BLaER1 (cell line): ENCODE measurements around the gene RCE1.
A peak's percentile ranks its signal among the peaks of the same experiment; 100 is the strongest.
"Not testable (repeated sequence)": the region's sequence is repeated elsewhere in the genome, so short reads cannot be mapped to it uniquely, and the experiment has no call there.

Experiments used
- H3K27ac ChIP-seq: shearing (Covaris generic); formaldehyde crosslinking; 2 replicates; pipeline ENCODE4 v1.8.1; 2022
- H3K27me3 ChIP-seq: shearing (Covaris generic); formaldehyde crosslinking; 2 replicates; pipeline ENCODE4 v1.8.1; 2022
- H3K36me3 ChIP-seq: shearing (Covaris generic); formaldehyde crosslinking; 2 replicates; pipeline ENCODE4 v1.8.1; 2022
- H3K4me1 ChIP-seq: shearing (Covaris generic); formaldehyde crosslinking; 2 replicates; pipeline ENCODE4 v1.8.1; 2022
- H3K4me2 ChIP-seq: shearing (Covaris generic); formaldehyde crosslinking; 2 replicates; pipeline ENCODE4 v1.8.1; 2022
- H3K4me3 ChIP-seq: shearing (Covaris generic); formaldehyde crosslinking; 2 replicates; pipeline ENCODE4 v1.8.1; 2022
- H3K9ac ChIP-seq: shearing (Covaris generic); formaldehyde crosslinking; 2 replicates; pipeline ENCODE4 v1.8.1; 2022
- H3K9me3 ChIP-seq: shearing (Covaris generic); formaldehyde crosslinking; 2 replicates; pipeline ENCODE4 v1.8.1; 2022
- H4K20me1 ChIP-seq: shearing (Covaris generic); formaldehyde crosslinking; 2 replicates; pipeline ENCODE4 v1.8.1; 2022
- Cebpa-rat ChIP-seq: shearing (Covaris generic); IDR thresholded peaks from 2 replicates; pipeline ENCODE4 v1.8.1; 2022

RCE1 gene

GRCh38 chr11:66820901-66821300, 22.3 kb upstream of the RCE1 start:
- no peaks in the 10 kb centered on the region for H3K4me1 ChIP-seq
- no peak overlapping the region for H3K27ac ChIP-seq
- no peak for TF ChIP-seq Cebpa-rat
- H3K4me3 ChIP-seq, result no peak overlapping the region
- H3K27me3 ChIP-seq, result no peaks in the 10 kb centered on the region
- peaks cover 11% of the 10 kb centered on the region; the same call in 1 of the 2 replicates for H3K36me3 ChIP-seq
- H3K4me2 ChIP-seq, result no peak overlapping the region
- no peaks in the 10 kb centered on the region for H4K20me1 ChIP-seq
- no peaks in the 10 kb centered on the region for H3K9me3 ChIP-seq
- no peak overlapping the region for H3K9ac ChIP-seq

GRCh38 chr11:66823700-66824099, 19.5 kb upstream of the RCE1 start:
- no peak overlapping the region for H3K27ac ChIP-seq
- H3K4me3 ChIP-seq, result no peak overlapping the region
- no peak for TF ChIP-seq Cebpa-rat
- no peaks in the 10 kb centered on the region for H3K4me1 ChIP-seq
- no peak overlapping the region for H3K9ac ChIP-seq
- H3K9me3 ChIP-seq, result no peaks in the 10 kb centered on the region
- no peaks in the 10 kb centered on the region for H4K20me1 ChIP-seq
- H3K4me2 ChIP-seq, result no peak overlapping the region
- no peaks in the 10 kb centered on the region for H3K27me3 ChIP-seq
- H3K36me3 ChIP-seq, result peaks cover 11% of the 10 kb centered on the region; the same call in 1 of the 2 replicates

- H3K36me3 ChIP-seq, result peaks cover 17% of the 10 kb centered on the region; the same call in 1 of the 2 replicates
- not testable (repeated sequence) for H3K27ac ChIP-seq, H3K4me3 ChIP-seq, H3K27me3 ChIP-seq, H4K20me1 ChIP-seq, H3K9me3 ChIP-seq, H3K9ac ChIP-seq, H3K4me1 ChIP-seq, H3K4me2 ChIP-seq
Observed at GRCh38 chr11:66824573-66824972, 18.7 kb upstream of the RCE1 start.

- TF ChIP-seq Cebpa-rat, result no peak
- peaks cover 29% of the 10 kb centered on the region for H3K36me3 ChIP-seq
- H3K4me2 ChIP-seq, result no peak overlapping the region
- no peaks in the 10 kb centered on the region for H3K27me3 ChIP-seq
- H3K27ac ChIP-seq, result no peak overlapping the region
- H3K9ac ChIP-seq, result no peak overlapping the region
- no peaks in the 10 kb centered on the region for H3K9me3 ChIP-seq
- peaks cover 10% of the 10 kb centered on the region; the same call in 1 of the 2 replicates for H3K4me1 ChIP-seq
- peaks cover 18% of the 10 kb centered on the region for H4K20me1 ChIP-seq
- H3K4me3 ChIP-seq, result no peak overlapping the region
Observed at GRCh38 chr11:66834539-66834845, 8.7 kb upstream of the RCE1 start.

- no peaks in the 10 kb centered on the region for H3K27me3 ChIP-seq
- H3K36me3 ChIP-seq, result peaks cover 32% of the 10 kb centered on the region
- no peak overlapping the region for H3K9ac ChIP-seq
- no peak overlapping the region for H3K27ac ChIP-seq
- no peak overlapping the region for H3K4me3 ChIP-seq
- peaks cover 23% of the 10 kb centered on the region for H4K20me1 ChIP-seq
- no peak overlapping the region for H3K4me2 ChIP-seq
- H3K4me1 ChIP-seq, result peaks cover 13% of the 10 kb centered on the region
- TF ChIP-seq Cebpa-rat, result no peak
- H3K9me3 ChIP-seq, result no peaks in the 10 kb centered on the region
Observed at GRCh38 chr11:66834943-66835342, 8.3 kb upstream of the RCE1 start.

- no peak overlapping the region for H3K4me2 ChIP-seq
- H3K27ac ChIP-seq, result no peak overlapping the region
- peaks cover 37% of the 10 kb centered on the region for H3K36me3 ChIP-seq
- no peaks in the 10 kb centered on the region for H3K9me3 ChIP-seq
- TF ChIP-seq Cebpa-rat, result no peak
- peaks cover 23% of the 10 kb centered on the region for H4K20me1 ChIP-seq
- H3K4me1 ChIP-seq, result peaks cover 23% of the 10 kb centered on the region
- H3K27me3 ChIP-seq, result no peaks in the 10 kb centered on the region
- H3K4me3 ChIP-seq, result no peak overlapping the region
- H3K9ac ChIP-seq, result no peak overlapping the region
Observed at GRCh38 chr11:66835768-66836405, 7.4 kb upstream of the RCE1 start.

- H3K4me1 ChIP-seq, result peaks cover 46% of the 10 kb centered on the region
- TF ChIP-seq Cebpa-rat, result no peak
- H3K27me3 ChIP-seq, result no peaks in the 10 kb centered on the region
- H3K9me3 ChIP-seq, result no peaks in the 10 kb centered on the region
- peaks cover 41% of the 10 kb centered on the region for H3K36me3 ChIP-seq
- H4K20me1 ChIP-seq, result peaks cover 57% of the 10 kb centered on the region
- H3K27ac ChIP-seq, result no peak overlapping the region
- peak overlapping the region; percentile 21; the same call in 1 of the 2 replicates for H3K9ac ChIP-seq
- H3K4me2 ChIP-seq, result peak overlapping the region; percentile 18; the same call in 1 of the 2 replicates
- no peak overlapping the region for H3K4me3 ChIP-seq
Observed at GRCh38 chr11:66840317-66841091, 2.7 kb upstream of the RCE1 start.

- peak overlapping the region; percentile 92 for H3K4me2 ChIP-seq
- H3K9me3 ChIP-seq, result no peaks in the 10 kb centered on the region
- peak overlapping the region; percentile 89 for H3K4me3 ChIP-seq
- TF ChIP-seq Cebpa-rat, result no peak
- peak overlapping the region; percentile 98 for H3K9ac ChIP-seq
- H3K27me3 ChIP-seq, result no peaks in the 10 kb centered on the region
- H4K20me1 ChIP-seq, result peaks cover 57% of the 10 kb centered on the region
- peaks cover 55% of the 10 kb centered on the region for H3K36me3 ChIP-seq
- peak overlapping the region; percentile 98 for H3K27ac ChIP-seq
- peaks cover 40% of the 10 kb centered on the region for H3K4me1 ChIP-seq
Observed at GRCh38 chr11:66841861-66842260, 1.4 kb upstream of the RCE1 start.

GRCh38 chr11:66842501-66842895, 743 bp upstream of the RCE1 start:
- Histone ChIP-seq H3K27ac (peak overlapping the region; percentile 98), H3K4me2 (peak overlapping the region; percentile 92), H3K36me3 (peaks cover 59% of the 10 kb centered on the region)

GRCh38 chr11:66843776-66844495, 695 bp downstream of the RCE1 start:
- Histone ChIP-seq H3K27ac (peak overlapping the region; percentile 98), H3K9ac (peak overlapping the region; percentile 98), H3K4me2 (peak overlapping the region; percentile 98), H3K9me3 (no peaks in the 10 kb centered on the region), H3K27me3 (no peaks in the 10 kb centered on the region), H3K4me3 (peak overlapping the region; percentile 89), H3K4me1 (peaks cover 40% of the 10 kb centered on the region), H3K36me3 (peaks cover 60% of the 10 kb centered on the region), H4K20me1 (peaks cover 44% of the 10 kb centered on the region; the same call in 1 of the 2 replicates)
- TF ChIP-seq Cebpa-rat, result no peak

More at GRCh38 chr11:66842501-66842895, 743 bp upstream of the RCE1 start:
- Histone ChIP-seq H3K9me3 (no peaks in the 10 kb centered on the region), H3K27me3 (no peaks in the 10 kb centered on the region), H3K4me1 (peaks cover 40% of the 10 kb centered on the region), H4K20me1 (peaks cover 57% of the 10 kb centered on the region), H3K9ac (peak overlapping the region; percentile 98), H3K4me3 (peak overlapping the region; percentile 89)
- no peak for TF ChIP-seq Cebpa-rat
